HFF-Myc (cell line): ENCODE data around the gene GNAI1.

Source experiments
- DNase-seq: peaks from one replicate; pipeline ENCODE4 v3.0.0-alpha.2; 2011; ENCODE audit warnings: low read depth; ENCODE audit errors: extremely low read depth
- H3K4me3 ChIP-seq: replicated peaks from 2 replicates; pipeline ENCODE4 v1.5.1; 2011; ENCODE audit warnings: low read depth, mild to moderate bottlenecking, control low read depth, low read length
- TF ChIP-seq, protein P1 (sequence below): IDR thresholded peaks from 2 replicates; pipeline ENCODE4 v1.5.1; 2012; ENCODE audit warnings: mild to moderate bottlenecking, low read depth, low read length, control low read depth; ENCODE audit errors: missing control alignments

Gene GNAI1

DNA sequence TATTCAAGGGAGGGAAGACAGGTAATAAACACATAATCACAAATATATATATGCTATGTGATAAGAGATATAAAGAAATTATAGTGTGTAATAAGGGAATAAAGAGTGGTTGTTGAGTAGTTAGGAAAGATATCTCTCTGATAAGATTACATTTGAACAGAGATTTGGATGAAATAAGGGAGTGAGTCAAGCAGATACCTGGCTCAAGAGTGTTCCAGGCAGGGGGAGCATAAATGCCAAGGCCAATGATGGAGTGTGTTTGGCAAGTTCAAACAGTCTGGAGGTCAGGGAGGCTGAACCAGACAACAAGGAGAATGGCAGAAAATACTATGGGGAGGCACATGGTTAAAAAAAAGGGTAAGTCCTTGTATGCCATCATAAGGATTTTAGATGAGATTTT lies 4.8 kb upstream of the GNAI1 start:
- no peak overlapping the region for H3K4me3 ChIP-seq
- no peak for DNase-seq
- TF ChIP-seq, protein P1, sequence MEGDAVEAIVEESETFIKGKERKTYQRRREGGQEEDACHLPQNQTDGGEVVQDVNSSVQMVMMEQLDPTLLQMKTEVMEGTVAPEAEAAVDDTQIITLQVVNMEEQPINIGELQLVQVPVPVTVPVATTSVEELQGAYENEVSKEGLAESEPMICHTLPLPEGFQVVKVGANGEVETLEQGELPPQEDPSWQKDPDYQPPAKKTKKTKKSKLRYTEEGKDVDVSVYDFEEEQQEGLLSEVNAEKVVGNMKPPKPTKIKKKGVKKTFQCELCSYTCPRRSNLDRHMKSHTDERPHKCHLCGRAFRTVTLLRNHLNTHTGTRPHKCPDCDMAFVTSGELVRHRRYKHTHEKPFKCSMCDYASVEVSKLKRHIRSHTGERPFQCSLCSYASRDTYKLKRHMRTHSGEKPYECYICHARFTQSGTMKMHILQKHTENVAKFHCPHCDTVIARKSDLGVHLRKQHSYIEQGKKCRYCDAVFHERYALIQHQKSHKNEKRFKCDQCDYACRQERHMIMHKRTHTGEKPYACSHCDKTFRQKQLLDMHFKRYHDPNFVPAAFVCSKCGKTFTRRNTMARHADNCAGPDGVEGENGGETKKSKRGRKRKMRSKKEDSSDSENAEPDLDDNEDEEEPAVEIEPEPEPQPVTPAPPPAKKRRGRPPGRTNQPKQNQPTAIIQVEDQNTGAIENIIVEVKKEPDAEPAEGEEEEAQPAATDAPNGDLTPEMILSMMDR, result no peak

DNA sequence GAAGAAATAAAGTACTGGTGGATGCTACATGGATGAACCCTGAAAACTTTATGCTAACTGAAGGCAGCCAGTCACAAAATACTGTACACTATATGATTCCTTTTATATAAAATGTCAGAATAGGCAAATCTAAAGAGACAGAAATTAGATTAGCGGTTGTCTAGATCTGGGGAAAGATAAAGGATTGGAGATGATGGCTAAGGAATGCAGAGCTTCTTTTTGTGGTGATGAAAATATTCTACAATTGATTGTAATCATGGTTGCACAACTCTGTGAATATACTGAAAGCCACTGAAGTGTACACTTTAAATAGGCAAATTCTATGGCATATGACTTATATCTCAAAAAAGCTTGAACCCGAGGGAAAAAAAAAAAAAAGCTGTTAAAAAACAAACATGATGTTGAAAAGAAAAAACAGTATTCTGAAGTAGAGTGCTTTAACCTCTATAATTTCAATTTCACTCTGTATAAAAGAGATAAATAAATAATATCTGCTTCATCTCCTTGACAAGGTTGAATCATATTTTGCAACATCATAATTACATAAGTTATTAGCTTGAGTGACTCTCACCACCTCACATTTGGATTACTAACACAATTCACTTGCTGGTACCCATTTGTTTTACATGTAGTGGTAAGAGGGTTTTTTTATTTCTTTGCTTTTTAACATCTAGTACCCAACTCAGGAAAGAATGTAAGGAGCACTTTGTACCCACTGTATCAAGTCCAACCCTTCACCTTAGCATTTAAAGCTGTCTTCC lies 2.8 kb upstream of the GNAI1 start:
- no peak for DNase-seq
- TF ChIP-seq, protein P1, result no peak
- H3K4me3 ChIP-seq, result no peak overlapping the region

DNA sequence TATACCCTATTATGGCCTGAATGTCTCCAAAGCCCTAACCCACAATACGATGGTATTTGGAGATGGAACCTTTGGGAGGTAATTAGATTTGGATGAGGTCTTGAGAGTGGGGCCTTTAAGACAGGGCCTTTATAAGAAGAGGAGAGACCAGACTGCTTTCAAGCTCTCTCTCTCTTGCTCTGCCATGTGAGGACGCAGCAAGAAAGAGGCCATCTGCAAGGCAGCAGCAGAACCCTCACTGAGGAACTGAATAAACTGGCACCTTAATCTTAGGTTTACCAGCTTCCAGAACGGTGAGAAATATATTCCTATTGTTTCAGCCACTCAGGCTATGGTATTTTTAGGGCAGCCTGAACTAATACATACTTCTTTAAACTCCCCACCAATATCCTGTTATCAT lies 2.0 kb upstream of the GNAI1 start:
- no peak for DNase-seq
- H3K4me3 ChIP-seq, result no peak overlapping the region
- TF ChIP-seq, protein P1, result no peak

GRCh38 chr7:80133361-80134114 lies 1.1 kb upstream of the GNAI1 start:
- no peak for DNase-seq
- no peak overlapping the region for H3K4me3 ChIP-seq
- TF ChIP-seq, protein P1, result no peak

DNA sequence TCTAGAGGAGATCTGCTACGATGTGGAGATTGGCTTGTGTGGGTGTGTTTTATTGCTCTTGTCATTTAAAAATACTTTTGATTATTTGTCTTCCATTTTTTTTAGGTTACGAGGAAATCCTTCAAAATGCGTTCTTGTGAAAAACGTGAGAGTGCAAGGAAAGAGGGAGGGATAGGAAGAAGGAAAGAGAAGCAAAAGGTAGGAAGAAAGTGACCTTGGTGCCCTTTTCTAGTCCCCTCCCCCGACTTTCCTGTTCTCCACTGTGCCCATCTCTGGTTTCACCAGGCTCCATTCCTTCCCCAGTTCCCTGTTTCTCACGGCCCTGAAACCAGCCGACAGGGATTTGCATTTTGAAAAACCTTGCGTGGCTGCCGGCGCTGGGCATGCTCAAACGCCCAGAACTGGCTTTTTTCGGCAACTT lies 506 bp upstream of the GNAI1 start:
- H3K4me3 ChIP-seq, result peak overlapping the region; percentile 44
- TF ChIP-seq, protein P1, result no peak
- no peak for DNase-seq

GRCh38 chr7:80135309-80136104 lies 876 bp downstream of the GNAI1 start:
- peak overlapping the region; percentile 61 for H3K4me3 ChIP-seq
- no peak for DNase-seq
- TF ChIP-seq, protein P1, result no peak
